Progenitor cell of endocrine pancreas (in vitro differentiated cells): ENCODE measurements around the gene TTC28. TPM values are rescaled to one million over a fixed set of nuclear protein-coding genes. Genes with fewer than 3 reads are reported as not detected.

Experiments
- DNase-seq: peaks from one replicate; pipeline ENCODE4 v3.0.0; 2021; ENCODE audit warnings: low spot score; ENCODE audit not compliant: unreplicated experiment
- H3K27ac Mint-ChIP-seq: 2 replicates; pipeline ENCODE4 v1.8.0; 2021; ENCODE audit warnings: mild to moderate bottlenecking, moderate library complexity, mixed read lengths
- H3K27me3 Mint-ChIP-seq: 2 replicates; pipeline ENCODE4 v1.8.0; 2021; ENCODE audit warnings: mixed read lengths
- H3K36me3 Mint-ChIP-seq: 2 replicates; pipeline ENCODE4 v1.8.0; 2022; ENCODE audit warnings: mixed read lengths; ENCODE audit not compliant: insufficient read depth
- H3K4me1 Mint-ChIP-seq: 2 replicates; pipeline ENCODE4 v1.8.0; 2021; ENCODE audit warnings: low read depth, mixed read lengths
- H3K4me3 Mint-ChIP-seq: 2 replicates; pipeline ENCODE4 v1.8.0; 2021; ENCODE audit warnings: low read depth, mild to moderate bottlenecking, moderate library complexity, mixed read lengths
- H3K9me3 Mint-ChIP-seq: 2 replicates; pipeline ENCODE4 v1.8.0; 2021; ENCODE audit warnings: low read depth, mixed read lengths
- CTCF ChIP-seq: fragments of 200-600 bp; sonication (generic); IDR thresholded peaks from one replicate; pipeline ENCODE4 v1.5.0; 2021; ENCODE audit warnings: antibody characterized with exemption, mild to moderate bottlenecking; ENCODE audit not compliant: unreplicated experiment
- total RNA-seq: library from RNA; stranded (reverse); gene quantifications from 2 replicates; pipeline ENCODE4 v1.2.1, GENCODE V29; 2021

TTC28 gene
- total RNA-seq, 1 donor from 2014 or later = 35.2 TPM

- no peaks in the 10 kb centered on the region for H3K36me3 Mint-ChIP-seq
- H3K4me3 Mint-ChIP-seq = no peak overlapping the region
- H3K27ac Mint-ChIP-seq = no peak overlapping the region
- H3K4me1 Mint-ChIP-seq = peaks cover 4% of the 10 kb centered on the region
- H3K9me3 Mint-ChIP-seq = no peaks in the 10 kb centered on the region
- TF ChIP-seq CTCF = no peak
- DNase-seq = no peak
- H3K27me3 Mint-ChIP-seq = no peaks in the 10 kb centered on the region
Measured at GRCh38 chr22:28125799-28126198, 553.8 kb downstream of the TTC28 start.

- no peaks in the 10 kb centered on the region for H3K9me3 Mint-ChIP-seq
- peaks cover 4% of the 10 kb centered on the region for H3K4me1 Mint-ChIP-seq
- no peak for DNase-seq
- no peaks in the 10 kb centered on the region for H3K27me3 Mint-ChIP-seq
- no peak for TF ChIP-seq CTCF
- no peaks in the 10 kb centered on the region for H3K36me3 Mint-ChIP-seq
- H3K4me3 Mint-ChIP-seq = no peak overlapping the region
- no peak overlapping the region for H3K27ac Mint-ChIP-seq
Measured at GRCh38 chr22:28123989-28124766, 555.5 kb downstream of the TTC28 start.

- no peak for TF ChIP-seq CTCF
- Mint-ChIP-seq H3K4me1 (peaks cover 4% of the 10 kb centered on the region), H3K27me3 (no peaks in the 10 kb centered on the region), H3K36me3 (no peaks in the 10 kb centered on the region), H3K27ac (no peak overlapping the region), H3K4me3 (no peak overlapping the region), H3K9me3 (no peaks in the 10 kb centered on the region)
- DNase-seq = no peak
Measured at GRCh38 chr22:28120691-28121592, 558.7 kb downstream of the TTC28 start.

GRCh38 chr22:28118957-28119631 lies 560.5 kb downstream of the TTC28 start:
- H3K36me3 Mint-ChIP-seq = no peaks in the 10 kb centered on the region
- no peak overlapping the region for H3K27ac Mint-ChIP-seq
- TF ChIP-seq CTCF = no peak
- no peak for DNase-seq
- no peak overlapping the region for H3K4me3 Mint-ChIP-seq
- H3K27me3 Mint-ChIP-seq = no peaks in the 10 kb centered on the region
- H3K9me3 Mint-ChIP-seq = no peaks in the 10 kb centered on the region
- H3K4me1 Mint-ChIP-seq = peaks cover 4% of the 10 kb centered on the region

- Mint-ChIP-seq H3K9me3 (no peaks in the 10 kb centered on the region), H3K27ac (no peak overlapping the region), H3K4me3 (no peak overlapping the region), H3K36me3 (no peaks in the 10 kb centered on the region), H3K27me3 (no peaks in the 10 kb centered on the region), H3K4me1 (peaks cover 6% of the 10 kb centered on the region)
- DNase-seq = no peak
- no peak for TF ChIP-seq CTCF
Measured at GRCh38 chr22:28116219-28116673, 563.4 kb downstream of the TTC28 start.
